ENCODE results near the gene NAGLU. TPM values are rescaled to one million over a fixed set of nuclear protein-coding genes. Genes with fewer than 3 reads are reported as not detected.
A peak's percentile ranks its signal among the peaks of the same experiment; 100 is the strongest.

Gene NAGLU
- total and polyA plus RNA-seq, 2 of the 13 experiments (the other 11 are each of a cell fraction or from before 2014, with no cell fraction given) = 28.2 to 40.1 TPM

DNA sequence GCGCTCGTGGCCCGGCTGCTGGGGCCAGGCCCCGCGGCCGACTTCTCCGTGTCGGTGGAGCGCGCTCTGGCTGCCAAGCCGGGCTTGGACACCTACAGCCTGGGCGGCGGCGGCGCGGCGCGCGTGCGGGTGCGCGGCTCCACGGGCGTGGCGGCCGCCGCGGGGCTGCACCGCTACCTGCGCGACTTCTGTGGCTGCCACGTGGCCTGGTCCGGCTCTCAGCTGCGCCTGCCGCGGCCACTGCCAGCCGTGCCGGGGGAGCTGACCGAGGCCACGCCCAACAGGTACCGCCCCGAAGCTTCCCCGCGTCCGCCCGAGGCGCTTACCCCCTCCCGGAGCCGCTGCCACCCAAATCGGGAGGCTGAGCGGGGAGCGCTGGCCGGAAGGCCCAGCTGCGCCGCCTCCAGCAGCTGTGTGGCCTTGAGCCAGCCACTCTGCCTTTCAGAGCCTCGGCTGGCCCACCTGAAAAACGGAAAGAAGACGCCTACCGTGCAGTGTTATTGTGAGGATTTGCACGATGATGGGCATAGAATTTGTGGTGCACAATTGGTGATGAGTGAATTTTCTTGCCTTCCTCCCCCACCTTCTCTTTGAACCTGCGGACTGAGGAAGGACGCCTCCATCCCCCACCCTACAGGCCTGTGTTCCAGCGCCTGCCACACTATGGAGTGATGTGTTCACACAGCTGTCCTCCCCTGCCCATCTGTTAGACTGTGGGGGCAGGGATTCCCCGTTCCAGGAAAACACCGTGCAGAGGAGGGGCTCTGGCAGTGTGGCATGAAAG, 523 bp downstream of the NAGLU start (continued):
- peak; percentile 75 for TF ChIP-seq SOX5 (CRISPR knock-in tag; IDR thresholded peaks at IDR 0.05; ENCODE audit: borderline replicate concordance)
- TF ChIP-seq CREM (IDR thresholded peaks at IDR 0.05) = no peak; the same call in 1 of the 2 replicates
- no peak for TF ChIP-seq CREM (CRISPR knock-in tag; IDR thresholded peaks at IDR 0.05)
- peak; percentile 46; the same call in 1 of the 2 replicates for TF ChIP-seq SNAPC2 (CRISPR knock-in tag; IDR thresholded peaks at IDR 0.05)
- TF ChIP-seq GATAD2A (CRISPR knock-in tag; IDR thresholded peaks at IDR 0.05) = peak; percentile 80
- TF ChIP-seq ELF4 (CRISPR knock-in tag; IDR thresholded peaks at IDR 0.05; ENCODE audit: borderline replicate concordance) = no peak; the same call in 1 of the 2 replicates
- TF ChIP-seq JDP2 (CRISPR knock-in tag; IDR thresholded peaks at IDR 0.05; ENCODE audit: borderline replicate concordance) = no peak
- TF ChIP-seq RCOR2 (CRISPR knock-in tag; IDR thresholded peaks at IDR 0.05) = peak; percentile 74
- TF ChIP-seq HOXA5 (CRISPR knock-in tag; IDR thresholded peaks at IDR 0.05) = no peak
- TF ChIP-seq U2AF2 (IDR thresholded peaks at IDR 0.05; ENCODE audit: low read depth, low read length) = no peak
- TF ChIP-seq HMG20B (CRISPR knock-in tag; conservative IDR thresholded peaks at IDR 0.05) = peak; percentile 64
- peak; percentile 83 for TF ChIP-seq KDM2A (CRISPR knock-in tag; IDR thresholded peaks at IDR 0.05; ENCODE audit: borderline replicate concordance, low read depth)
- TF ChIP-seq PHF21A (CRISPR knock-in tag; IDR thresholded peaks at IDR 0.05) = peak; percentile 73
- TF ChIP-seq SAP130 (CRISPR knock-in tag; IDR thresholded peaks at IDR 0.05; ENCODE audit: low read depth) = peak; percentile 84
- TF ChIP-seq CAMTA2 (CRISPR knock-in tag; IDR thresholded peaks at IDR 0.05; ENCODE audit: borderline replicate concordance) = no peak
- peak; percentile 69 for TF ChIP-seq HOXA3 (CRISPR knock-in tag; IDR thresholded peaks at IDR 0.05)
- peak; percentile 23; the same call in 1 of the 2 replicates for TF ChIP-seq ZNF747 (CRISPR knock-in tag; IDR thresholded peaks at IDR 0.05; ENCODE audit: borderline replicate concordance)
- no peak; the same call in 1 of the 2 replicates for TF ChIP-seq ZNF224 (CRISPR knock-in tag; IDR thresholded peaks at IDR 0.05)
- TF ChIP-seq, protein P1, sequence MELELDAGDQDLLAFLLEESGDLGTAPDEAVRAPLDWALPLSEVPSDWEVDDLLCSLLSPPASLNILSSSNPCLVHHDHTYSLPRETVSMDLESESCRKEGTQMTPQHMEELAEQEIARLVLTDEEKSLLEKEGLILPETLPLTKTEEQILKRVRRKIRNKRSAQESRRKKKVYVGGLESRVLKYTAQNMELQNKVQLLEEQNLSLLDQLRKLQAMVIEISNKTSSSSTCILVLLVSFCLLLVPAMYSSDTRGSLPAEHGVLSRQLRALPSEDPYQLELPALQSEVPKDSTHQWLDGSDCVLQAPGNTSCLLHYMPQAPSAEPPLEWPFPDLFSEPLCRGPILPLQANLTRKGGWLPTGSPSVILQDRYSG (CRISPR knock-in tag; IDR thresholded peaks at IDR 0.05) = no peak; the same call in 1 of the 2 replicates
- no peak for TF ChIP-seq ADNP (CRISPR knock-in tag; IDR thresholded peaks at IDR 0.05)
- TF ChIP-seq, protein P2, sequence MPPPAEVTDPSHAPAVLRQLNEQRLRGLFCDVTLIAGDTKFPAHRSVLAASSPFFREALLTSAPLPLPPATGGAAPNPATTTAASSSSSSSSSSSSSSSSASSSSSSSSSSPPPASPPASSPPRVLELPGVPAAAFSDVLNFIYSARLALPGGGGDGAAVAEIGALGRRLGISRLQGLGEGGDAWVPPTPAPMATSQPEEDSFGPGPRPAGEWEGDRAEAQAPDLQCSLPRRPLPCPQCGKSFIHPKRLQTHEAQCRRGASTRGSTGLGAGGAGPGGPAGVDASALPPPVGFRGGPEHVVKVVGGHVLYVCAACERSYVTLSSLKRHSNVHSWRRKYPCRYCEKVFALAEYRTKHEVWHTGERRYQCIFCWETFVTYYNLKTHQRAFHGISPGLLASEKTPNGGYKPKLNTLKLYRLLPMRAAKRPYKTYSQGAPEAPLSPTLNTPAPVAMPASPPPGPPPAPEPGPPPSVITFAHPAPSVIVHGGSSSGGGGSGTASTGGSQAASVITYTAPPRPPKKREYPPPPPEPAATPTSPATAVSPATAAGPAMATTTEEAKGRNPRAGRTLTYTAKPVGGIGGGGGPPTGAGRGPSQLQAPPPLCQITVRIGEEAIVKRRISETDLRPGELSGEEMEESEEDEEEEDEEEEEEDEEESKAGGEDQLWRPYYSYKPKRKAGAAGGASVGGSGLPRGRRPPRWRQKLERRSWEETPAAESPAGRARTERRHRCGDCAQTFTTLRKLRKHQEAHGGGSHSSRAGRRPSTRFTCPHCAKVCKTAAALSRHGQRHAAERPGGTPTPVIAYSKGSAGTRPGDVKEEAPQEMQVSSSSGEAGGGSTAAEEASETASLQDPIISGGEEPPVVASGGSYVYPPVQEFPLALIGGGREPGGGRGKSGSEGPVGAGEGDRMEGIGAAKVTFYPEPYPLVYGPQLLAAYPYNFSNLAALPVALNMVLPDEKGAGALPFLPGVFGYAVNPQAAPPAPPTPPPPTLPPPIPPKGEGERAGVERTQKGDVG (CRISPR knock-in tag; IDR thresholded peaks at IDR 0.05; ENCODE audit: borderline replicate concordance) = peak; percentile 62
- no peak; the same call in 1 of the 2 replicates for TF ChIP-seq KLF13 (CRISPR knock-in tag; IDR thresholded peaks at IDR 0.05)
- TF ChIP-seq, protein P3, sequence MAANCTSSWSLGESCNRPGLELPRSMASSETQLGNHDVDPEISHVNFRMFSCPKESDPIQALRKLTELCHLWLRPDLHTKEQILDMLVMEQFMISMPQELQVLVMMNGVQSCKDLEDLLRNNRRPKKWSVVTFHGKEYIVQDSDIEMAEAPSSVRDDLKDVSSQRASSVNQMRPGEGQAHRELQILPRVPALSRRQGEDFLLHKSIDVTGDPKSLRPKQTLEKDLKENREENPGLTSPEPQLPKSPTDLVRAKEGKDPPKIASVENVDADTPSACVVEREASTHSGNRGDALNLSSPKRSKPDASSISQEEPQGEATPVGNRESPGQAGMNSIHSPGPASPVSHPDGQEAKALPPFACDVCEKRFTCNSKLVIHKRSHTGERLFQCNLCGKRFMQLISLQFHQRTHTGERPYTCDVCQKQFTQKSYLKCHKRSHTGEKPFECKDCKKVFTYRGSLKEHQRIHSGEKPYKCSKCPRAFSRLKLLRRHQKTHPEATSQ (CRISPR knock-in tag; IDR thresholded peaks at IDR 0.05; ENCODE audit: borderline replicate concordance) = peak; percentile 83
- TF ChIP-seq CEBPB (IDR thresholded peaks at IDR 0.05; ENCODE audit: borderline replicate concordance, low read depth, low read length) = no peak
- TF ChIP-seq IRX3 (CRISPR knock-in tag; IDR thresholded peaks at IDR 0.05; ENCODE audit: borderline replicate concordance, low read depth) = peak; percentile 88
- TF ChIP-seq POLR2G (IDR thresholded peaks at IDR 0.05; ENCODE audit: low read depth, low read length) = peak; percentile 72; the same call in 1 of the 2 replicates

Data from HepG2 (cell line).